SK-N-SH (cell line): Measurements from ENCODE around the gene ELN. TPM values are rescaled to one million over a fixed set of nuclear protein-coding genes. Genes with fewer than 3 reads are reported as not detected.

Experiments
- CTCF ChIA-PET: fragments of 300-600, 350-600 bp; formaldehyde crosslinking; extraction: SDS; loops from one replicate; lab custom pipeline; 2021; lab: Yijun Ruan, JAX
- POLR2A ChIA-PET: fragments of 350-600 bp; sonication (Branson Sonifier 250); formaldehyde crosslinking; extraction: SDS; loops from one replicate; lab custom pipeline; 2020; ENCODE audit warnings: antibody characterized with exemption, inconsistent platforms; lab: Yijun Ruan, JAX
- DNase-seq: peaks from one replicate; pipeline ENCODE4 v3.0.0; 2012
- H2AFZ ChIP-seq: fragments of 200-600 bp; sonication (generic); 2 replicates; pipeline ENCODE4 v1.8.1; 2016; ENCODE audit warnings: antibody characterized with exemption, mild to moderate bottlenecking, low read depth
- H3F3A ChIP-seq: fragments of 200-600 bp; sonication (generic); replicated peaks from 2 replicates; pipeline ENCODE3; 2016; ENCODE audit warnings: antibody characterized with exemption, mild to moderate bottlenecking; ENCODE audit not compliant: insufficient read depth
- H3K27ac ChIP-seq, 2 experiments: fragments of 200-500 bp in 1 of 2; fragments of 200-600 bp in 1 of 2; sonication (Bioruptor generic) in 1 of 2; sonication (generic), shearing (Covaris generic) in 1 of 2; 2 replicates each; pipeline versions ENCODE4 v1.5.1 to v1.6.1; 2014 to 2016; ENCODE audit warnings: low read depth in 2 of 2, inconsistent platforms in 1 of 2, low read length in 1 of 2, mild to moderate bottlenecking in 1 of 2, mixed read lengths in 1 of 2
- H3K27me3 ChIP-seq: fragments of 200-600 bp; sonication (generic), shearing (Covaris generic); 2 replicates; pipeline ENCODE4 v1.6.1; 2016; ENCODE audit warnings: mixed run types; ENCODE audit not compliant: insufficient read depth
- H3K36me3 ChIP-seq, 2 experiments: fragments of 200-500 bp in 1 of 2; fragments of 200-600 bp in 1 of 2; sonication (Bioruptor generic) in 1 of 2; sonication (generic) in 1 of 2; replicated peaks in 1 of 2; 2 replicates each; pipeline versions ENCODE3 to v1.5.1; 2014 to 2016; ENCODE audit warnings: low read length in 1 of 2, mild to moderate bottlenecking in 1 of 2; ENCODE audit not compliant: insufficient read depth in 2 of 2, control insufficient read depth in 1 of 2
- H3K4me1 ChIP-seq, 2 experiments: fragments of 200-500 bp in 1 of 2; fragments of 200-600 bp in 1 of 2; sonication (Bioruptor generic) in 1 of 2; sonication (generic), shearing (Covaris generic) in 1 of 2; 2 replicates each; pipeline versions ENCODE4 v1.5.1 to v1.6.1; 2014 to 2016; ENCODE audit warnings: low read depth in 1 of 2, low read length in 1 of 2, mixed run types in 1 of 2; ENCODE audit not compliant: insufficient read depth in 2 of 2, control insufficient read depth in 1 of 2
- H3K4me2 ChIP-seq: fragments of 200-600 bp; sonication (generic), shearing (Covaris generic); 2 replicates; pipeline ENCODE4 v1.6.1; 2017; ENCODE audit warnings: mixed run types
- H3K4me3 ChIP-seq, 2 experiments: fragments of 200-500 bp in 1 of 2; fragments of 200-600 bp in 1 of 2; sonication (Bioruptor generic) in 1 of 2; sonication (generic), shearing (Covaris generic) in 1 of 2; 2 replicates each; pipeline versions ENCODE4 v1.5.1 to v1.8.1; 2014 to 2016; ENCODE audit warnings: low read depth in 2 of 2, inconsistent platforms in 1 of 2, low read length in 1 of 2, mild to moderate bottlenecking in 1 of 2, mixed read lengths in 1 of 2, moderate library complexity in 1 of 2
- H3K79me2 ChIP-seq: fragments of 200-600 bp; sonication (generic); 2 replicates; pipeline ENCODE4 v1.8.1; 2017; ENCODE audit warnings: mild to moderate bottlenecking; ENCODE audit not compliant: insufficient read depth
- H3K9ac ChIP-seq: fragments of 200-600 bp; sonication (generic); 2 replicates; pipeline ENCODE4 v1.6.1; 2017; ENCODE audit warnings: mixed run types
- H3K9me2 ChIP-seq: fragments of 200-600 bp; sonication (generic); 2 replicates; pipeline ENCODE4 v1.6.1; 2017; ENCODE audit warnings: mixed run types
- H3K9me3 ChIP-seq: fragments of 200-600 bp; sonication (generic); 2 replicates; pipeline ENCODE4 v1.6.1; 2017; ENCODE audit warnings: mixed run types, mild to moderate bottlenecking, moderate library complexity
- H4K20me1 ChIP-seq: fragments of 200-600 bp; sonication (generic); 2 replicates; pipeline ENCODE4 v1.6.1; 2017; ENCODE audit warnings: mild to moderate bottlenecking, mixed run types; ENCODE audit not compliant: insufficient read depth
- CTCF ChIP-seq: fragments of 200-600 bp; sonication (generic); IDR thresholded peaks from 2 replicates; pipeline ENCODE4 v1.6.1; 2017; ENCODE audit warnings: antibody characterized with exemption, mild to moderate bottlenecking, moderate library complexity
- EZH2phosphoT487 ChIP-seq: fragments of 200-600 bp; sonication (generic); IDR thresholded peaks from 2 replicates; pipeline ENCODE4 v1.6.1; 2017; ENCODE audit warnings: low read depth, mixed run types, mild to moderate bottlenecking, antibody characterized with exemption, moderate library complexity, borderline replicate concordance
- FOSL2 ChIP-seq: IDR thresholded peaks from 2 replicates; pipeline ENCODE4 v1.4.0; 2012; ENCODE audit warnings: low read depth, mild to moderate bottlenecking, moderate library complexity, borderline replicate concordance
- FOXM1 ChIP-seq: IDR thresholded peaks from 2 replicates; pipeline ENCODE4 v1.4.0; 2012; ENCODE audit warnings: low read depth, mild to moderate bottlenecking
- GABPA ChIP-seq: IDR thresholded peaks from 2 replicates; pipeline ENCODE4 v1.4.0; 2012; ENCODE audit warnings: low read depth, mild to moderate bottlenecking
- MEF2A ChIP-seq: IDR thresholded peaks from 2 replicates; pipeline ENCODE4 v1.4.0; 2012; ENCODE audit warnings: low read depth, borderline replicate concordance
- MXI1 ChIP-seq: IDR thresholded peaks from 2 replicates; pipeline ENCODE4 v1.6.1; 2012; ENCODE audit warnings: mild to moderate bottlenecking, low read depth, low read length, improper control_type of control experiment
- RAD21 ChIP-seq: IDR thresholded peaks from 2 replicates; pipeline ENCODE4 v1.6.1; 2012; ENCODE audit warnings: mild to moderate bottlenecking, low read length
- TAF1 ChIP-seq: IDR thresholded peaks from 2 replicates; pipeline ENCODE4 v1.6.1; 2012; ENCODE audit warnings: low read depth, mild to moderate bottlenecking, low read length, moderate library complexity, borderline replicate concordance
- TCF12 ChIP-seq: IDR thresholded peaks from 2 replicates; pipeline ENCODE4 v1.4.0; 2012
- TEAD4 ChIP-seq: IDR thresholded peaks from 2 replicates; pipeline ENCODE4 v1.4.0; 2012; ENCODE audit warnings: mild to moderate bottlenecking, borderline replicate concordance; ENCODE audit not compliant: insufficient read depth
- WGBS: methylation state at CpG from one replicate; pipeline ENCODE4 v1.1.6; 2017; ENCODE audit warnings: low lambda C conversion rate; 5-methylcytosine and 5-hydroxymethylcytosine counted together
- polyA plus RNA-seq, 3 experiments: library from polyadenylated mRNA; depleted of rRNA; stranded (reverse); fragments of >200 nt; gene quantifications; 2 replicates each; pipeline ENCODE4 v1.2.3, GENCODE V29; 2012
- TF ChIP-seq, protein P1 (sequence below): IDR thresholded peaks from 2 replicates; pipeline ENCODE4 v1.4.0; 2012; ENCODE audit warnings: low read depth, borderline replicate concordance
- TF ChIP-seq, protein P2 (sequence below): fragments of 150-350 bp; IDR thresholded peaks from 2 replicates; pipeline ENCODE4 v1.6.1; 2017; ENCODE audit warnings: antibody characterized with exemption, low read length, low read depth, borderline replicate concordance
- TF ChIP-seq, protein P3 (sequence below): IDR thresholded peaks from 2 replicates; pipeline ENCODE4; 2012
- TF ChIP-seq, protein P4 (sequence below): IDR thresholded peaks from 2 replicates; pipeline ENCODE4 v1.4.0; 2012; ENCODE audit warnings: low read depth, borderline replicate concordance

ELN gene
- polyA plus RNA-seq, 1 of the 3 experiments (the other 2 are of a cell fraction), result 12.5 TPM

DNA sequence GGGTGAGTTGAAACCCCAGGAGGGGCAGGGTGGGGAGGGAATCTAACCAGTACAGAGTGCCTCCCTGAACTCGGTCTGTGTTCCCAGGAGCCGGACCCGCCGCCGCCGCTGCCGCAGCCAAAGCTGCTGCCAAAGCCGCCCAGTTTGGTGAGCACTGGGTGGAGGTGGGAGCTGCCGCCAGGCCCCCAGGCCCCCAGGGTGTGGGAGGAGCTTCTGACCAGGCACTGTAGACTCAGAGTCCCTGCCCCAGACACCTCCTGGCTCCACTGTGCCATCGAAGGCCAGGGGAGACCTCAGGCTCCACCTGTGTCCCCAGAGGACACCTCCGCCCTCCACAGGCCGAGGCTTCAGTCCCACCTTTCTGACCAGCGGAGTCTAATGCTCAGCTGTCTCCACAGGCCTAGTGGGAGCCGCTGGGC, 35.3 kb downstream of the ELN start:
- H3K27ac ChIP-seq, result no peak overlapping the region
- H3K36me3 ChIP-seq, result no peaks in the 10 kb centered on the region
- peaks cover 4% of the 10 kb centered on the region for H3F3A ChIP-seq
- H4K20me1 ChIP-seq, result no peaks in the 10 kb centered on the region
- H3K4me1 ChIP-seq, result no peaks in the 10 kb centered on the region
- H3K4me3 ChIP-seq, result no peak overlapping the region
- TF ChIP-seq EZH2phosphoT487 (no peak), GABPA (no peak), TAF1 (no peak), CTCF (no peak), FOXM1 (no peak), MXI1 (no peak), MEF2A (no peak), FOSL2 (no peak), TEAD4 (no peak), TCF12 (no peak), RAD21 (no peak)
- TF ChIP-seq, protein P1, sequence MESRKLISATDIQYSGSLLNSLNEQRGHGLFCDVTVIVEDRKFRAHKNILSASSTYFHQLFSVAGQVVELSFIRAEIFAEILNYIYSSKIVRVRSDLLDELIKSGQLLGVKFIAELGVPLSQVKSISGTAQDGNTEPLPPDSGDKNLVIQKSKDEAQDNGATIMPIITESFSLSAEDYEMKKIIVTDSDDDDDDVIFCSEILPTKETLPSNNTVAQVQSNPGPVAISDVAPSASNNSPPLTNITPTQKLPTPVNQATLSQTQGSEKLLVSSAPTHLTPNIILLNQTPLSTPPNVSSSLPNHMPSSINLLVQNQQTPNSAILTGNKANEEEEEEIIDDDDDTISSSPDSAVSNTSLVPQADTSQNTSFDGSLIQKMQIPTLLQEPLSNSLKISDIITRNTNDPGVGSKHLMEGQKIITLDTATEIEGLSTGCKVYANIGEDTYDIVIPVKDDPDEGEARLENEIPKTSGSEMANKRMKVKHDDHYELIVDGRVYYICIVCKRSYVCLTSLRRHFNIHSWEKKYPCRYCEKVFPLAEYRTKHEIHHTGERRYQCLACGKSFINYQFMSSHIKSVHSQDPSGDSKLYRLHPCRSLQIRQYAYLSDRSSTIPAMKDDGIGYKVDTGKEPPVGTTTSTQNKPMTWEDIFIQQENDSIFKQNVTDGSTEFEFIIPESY, result no peak
- TF ChIP-seq, protein P2, sequence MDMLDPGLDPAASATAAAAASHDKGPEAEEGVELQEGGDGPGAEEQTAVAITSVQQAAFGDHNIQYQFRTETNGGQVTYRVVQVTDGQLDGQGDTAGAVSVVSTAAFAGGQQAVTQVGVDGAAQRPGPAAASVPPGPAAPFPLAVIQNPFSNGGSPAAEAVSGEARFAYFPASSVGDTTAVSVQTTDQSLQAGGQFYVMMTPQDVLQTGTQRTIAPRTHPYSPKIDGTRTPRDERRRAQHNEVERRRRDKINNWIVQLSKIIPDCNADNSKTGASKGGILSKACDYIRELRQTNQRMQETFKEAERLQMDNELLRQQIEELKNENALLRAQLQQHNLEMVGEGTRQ, result no peak
- TF ChIP-seq, protein P3, sequence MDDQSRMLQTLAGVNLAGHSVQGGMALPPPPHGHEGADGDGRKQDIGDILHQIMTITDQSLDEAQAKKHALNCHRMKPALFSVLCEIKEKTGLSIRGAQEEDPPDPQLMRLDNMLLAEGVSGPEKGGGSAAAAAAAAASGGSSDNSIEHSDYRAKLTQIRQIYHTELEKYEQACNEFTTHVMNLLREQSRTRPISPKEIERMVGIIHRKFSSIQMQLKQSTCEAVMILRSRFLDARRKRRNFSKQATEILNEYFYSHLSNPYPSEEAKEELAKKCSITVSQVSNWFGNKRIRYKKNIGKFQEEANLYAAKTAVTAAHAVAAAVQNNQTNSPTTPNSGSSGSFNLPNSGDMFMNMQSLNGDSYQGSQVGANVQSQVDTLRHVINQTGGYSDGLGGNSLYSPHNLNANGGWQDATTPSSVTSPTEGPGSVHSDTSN, result no peak
- TF ChIP-seq, protein P4, sequence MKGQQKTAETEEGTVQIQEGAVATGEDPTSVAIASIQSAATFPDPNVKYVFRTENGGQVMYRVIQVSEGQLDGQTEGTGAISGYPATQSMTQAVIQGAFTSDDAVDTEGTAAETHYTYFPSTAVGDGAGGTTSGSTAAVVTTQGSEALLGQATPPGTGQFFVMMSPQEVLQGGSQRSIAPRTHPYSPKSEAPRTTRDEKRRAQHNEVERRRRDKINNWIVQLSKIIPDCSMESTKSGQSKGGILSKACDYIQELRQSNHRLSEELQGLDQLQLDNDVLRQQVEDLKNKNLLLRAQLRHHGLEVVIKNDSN, result no peak
- H3K9me3 ChIP-seq, result no peaks in the 10 kb centered on the region
- 93% methylated on average over 13 of the region's 14 CpGs for WGBS
- DNase-seq, result peak; percentile 39
- no peak overlapping the region for H3K9ac ChIP-seq
- H3K27me3 ChIP-seq, result no peaks in the 10 kb centered on the region
- no peaks in the 10 kb centered on the region for H3K9me2 ChIP-seq
- CTCF ChIA-PET, result no interaction called here
- no peak overlapping the region for H3K4me2 ChIP-seq
- no peaks in the 10 kb centered on the region for H3K79me2 ChIP-seq
- H2AFZ ChIP-seq, result no peak overlapping the region
- POLR2A ChIA-PET, result no interaction called here
